Activated T-cell treated with anti-CD3 and anti-CD28 coated beads, Interleukin-2, amount 50 U/mL, for 1 hour (primary cell): ENCODE results near the gene TEDC2.
A peak's percentile ranks its signal among the peaks of the same experiment; 100 is the strongest.

Experiments used
- DNase-seq: peaks from one replicate; pipeline ENCODE4 v3.0.0-alpha.2; 2020

Gene TEDC2

GRCh38 chr16:2466667-2467527 lies 7.0 kb downstream of the TEDC2 start:
- DNase-seq = no peak

DNA sequence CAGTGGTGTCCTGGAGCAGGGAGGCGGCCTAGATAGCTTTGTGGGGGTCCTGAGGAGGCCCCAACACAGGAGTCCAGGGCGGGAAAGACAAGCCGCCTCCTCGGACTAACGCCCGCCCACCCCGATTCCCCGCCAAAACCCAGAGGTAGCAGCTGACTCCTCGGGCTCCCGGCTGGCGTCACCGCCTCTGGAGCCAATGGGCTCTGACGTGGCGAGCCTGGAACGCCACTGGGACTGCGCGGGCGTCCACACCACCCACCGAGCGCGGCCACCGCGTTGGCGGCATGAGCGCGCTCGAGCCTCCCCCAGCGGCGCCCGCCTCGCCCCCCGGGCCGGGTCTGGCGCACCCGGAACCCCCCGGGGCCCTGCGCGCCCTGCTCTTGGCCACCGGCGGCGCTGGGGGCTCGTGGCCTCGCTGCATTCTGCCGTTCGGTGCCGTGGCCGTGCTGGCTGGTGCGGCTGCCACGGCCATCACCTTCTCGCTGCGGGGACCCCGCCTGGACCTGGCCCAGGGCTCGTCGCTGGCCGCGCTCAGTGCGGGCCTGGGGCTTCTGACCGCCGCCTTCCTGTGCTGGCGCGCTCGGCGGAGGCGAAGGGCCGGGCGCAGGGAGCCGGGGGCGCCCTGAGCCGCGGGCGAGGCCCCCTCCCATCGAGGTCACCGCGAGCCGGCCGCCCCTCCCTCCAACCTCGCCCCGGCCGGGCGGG lies 7.8 kb downstream of the TEDC2 start:
- no peak for DNase-seq

DNA sequence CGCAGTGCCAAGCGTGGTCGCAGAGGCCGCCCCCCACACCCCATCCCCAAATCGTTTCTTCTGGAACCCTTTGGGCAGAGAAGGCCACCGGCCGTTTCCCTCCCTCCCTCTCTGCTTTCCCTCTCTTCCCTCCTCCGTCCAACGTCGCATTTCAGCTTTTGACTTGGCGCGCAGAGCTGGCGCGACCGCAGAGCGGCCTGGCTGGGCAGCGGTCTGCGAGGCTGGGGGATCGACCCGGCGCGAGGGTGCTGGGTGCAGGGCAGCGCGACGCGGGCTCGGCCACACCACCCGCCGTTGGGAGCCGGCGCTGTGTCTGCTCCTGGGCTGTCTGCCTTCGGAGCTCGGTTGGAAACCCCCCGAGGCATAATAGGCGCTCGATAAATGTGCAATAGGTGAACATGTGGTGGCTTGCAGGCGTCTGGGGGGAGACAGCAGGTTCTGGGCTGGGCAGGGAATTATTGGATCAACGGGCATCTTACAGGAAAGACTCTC lies 8.4 kb downstream of the TEDC2 start:
- no peak for DNase-seq

GRCh38 chr16:2468725-2469398 lies 9.0 kb downstream of the TEDC2 start:
- no peak for DNase-seq

DNA sequence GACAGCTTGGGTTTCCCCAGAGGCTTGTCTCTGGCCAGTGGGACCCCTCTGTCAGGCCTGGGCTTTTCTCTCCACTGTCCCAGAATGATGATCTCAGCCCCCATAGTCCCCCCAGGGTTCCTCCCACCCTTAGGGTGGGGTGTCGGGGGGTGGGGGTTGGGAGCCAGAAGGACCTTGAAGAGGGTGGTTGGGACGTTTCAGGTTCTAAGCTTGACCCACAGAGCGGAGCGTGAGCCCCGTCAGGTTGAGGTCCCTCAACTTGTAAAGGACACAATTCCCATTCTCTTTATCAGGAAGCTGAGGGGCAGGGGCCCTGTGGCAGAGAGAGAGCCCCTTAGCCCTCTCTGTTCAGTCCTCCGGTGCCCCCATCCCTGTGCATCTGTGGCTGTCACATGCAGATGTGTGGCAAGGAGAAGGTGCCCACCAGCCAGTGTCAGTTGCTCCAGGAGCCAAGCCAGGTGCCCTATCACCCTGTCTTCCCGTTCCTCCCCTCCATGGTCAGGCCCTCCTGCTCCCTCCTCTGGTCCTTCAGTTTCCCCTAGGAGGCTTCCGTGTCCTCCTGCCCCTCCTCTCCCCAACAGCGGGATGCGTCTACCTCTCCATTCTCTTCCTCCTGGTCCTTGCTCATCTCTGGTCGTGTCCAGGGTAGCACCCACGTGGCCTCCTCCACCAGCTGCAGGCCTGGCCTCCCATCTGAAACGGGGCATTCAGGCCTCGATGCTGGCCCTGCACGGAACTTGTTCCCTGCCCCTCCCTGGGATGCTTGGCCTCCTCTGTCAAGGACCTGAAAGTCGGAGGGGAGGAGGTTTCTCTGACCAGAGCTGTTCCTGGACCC lies 9.7 kb downstream of the TEDC2 start:
- no peak for DNase-seq

DNA sequence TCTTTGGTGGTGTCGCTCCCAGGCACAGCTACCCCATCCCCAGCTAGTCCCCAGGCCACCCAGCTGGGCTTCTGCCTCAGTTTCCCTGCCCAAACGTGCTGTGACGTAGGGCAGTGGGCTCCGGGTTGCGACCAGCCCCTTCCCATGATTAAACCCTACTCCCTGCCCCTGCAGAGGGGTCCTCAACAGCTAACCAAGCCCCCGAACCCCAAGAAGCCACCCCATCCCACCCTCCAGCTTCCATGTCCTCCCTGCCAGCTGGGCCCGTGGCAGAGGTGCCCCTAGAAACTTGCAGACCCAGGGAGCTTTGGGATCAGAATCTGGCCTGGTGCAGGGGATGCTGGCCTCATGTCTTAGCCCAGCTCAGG lies 10.3 kb downstream of the TEDC2 start:
- DNase-seq = no peak

GRCh38 chr16:2470603-2471015 lies 10.7 kb downstream of the TEDC2 start:
- no peak for DNase-seq

GRCh38 chr16:2471016-2471652 lies 11.2 kb downstream of the TEDC2 start, which contains the start of gene NTN3:
NTN3 (plus strand) TSS chr16:2471297; CDS start chr16:2471702, 405 bp downstream.
- DNase-seq = no peak

- no peak for DNase-seq
Observed at GRCh38 chr16:2471653-2472487, 12.0 kb downstream of the TEDC2 start.

DNA sequence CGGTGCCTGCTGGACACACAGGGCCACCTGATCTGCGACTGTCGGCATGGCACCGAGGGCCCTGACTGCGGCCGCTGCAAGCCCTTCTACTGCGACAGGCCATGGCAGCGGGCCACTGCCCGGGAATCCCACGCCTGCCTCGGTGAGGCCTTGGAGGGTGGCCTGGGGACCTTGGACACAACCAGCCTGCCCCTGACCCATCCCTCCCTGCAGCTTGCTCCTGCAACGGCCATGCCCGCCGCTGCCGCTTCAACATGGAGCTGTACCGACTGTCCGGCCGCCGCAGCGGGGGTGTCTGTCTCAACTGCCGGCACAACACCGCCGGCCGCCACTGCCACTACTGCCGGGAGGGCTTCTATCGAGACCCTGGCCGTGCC lies 12.6 kb downstream of the TEDC2 start:
- no peak for DNase-seq

DNA sequence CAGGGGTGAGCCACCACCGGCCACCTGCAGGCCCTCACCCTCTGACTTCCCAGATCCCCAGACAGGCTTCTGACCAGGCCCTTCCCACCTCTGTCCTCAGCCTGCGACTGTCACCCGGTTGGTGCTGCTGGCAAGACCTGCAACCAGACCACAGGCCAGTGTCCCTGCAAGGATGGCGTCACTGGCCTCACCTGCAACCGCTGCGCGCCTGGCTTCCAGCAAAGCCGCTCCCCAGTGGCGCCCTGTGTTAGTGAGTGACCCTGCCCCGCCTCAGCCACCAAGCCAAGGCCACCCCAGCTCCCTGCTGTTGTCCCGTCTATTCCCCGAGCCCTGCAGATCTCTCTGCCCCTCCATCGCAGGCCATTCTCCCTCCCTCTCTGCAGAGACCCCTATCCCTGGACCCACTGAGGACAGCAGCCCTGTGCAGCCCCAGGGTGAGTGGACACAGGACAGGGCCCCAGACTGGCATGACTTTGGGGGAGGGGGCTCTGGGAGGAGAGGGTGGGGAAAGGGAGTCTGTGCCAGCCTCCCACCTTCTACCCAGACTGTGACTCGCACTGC lies 13.1 kb downstream of the TEDC2 start:
- DNase-seq = no peak

GRCh38 chr16:2473446-2473926 lies 13.6 kb downstream of the TEDC2 start:
- no peak for DNase-seq

DNA sequence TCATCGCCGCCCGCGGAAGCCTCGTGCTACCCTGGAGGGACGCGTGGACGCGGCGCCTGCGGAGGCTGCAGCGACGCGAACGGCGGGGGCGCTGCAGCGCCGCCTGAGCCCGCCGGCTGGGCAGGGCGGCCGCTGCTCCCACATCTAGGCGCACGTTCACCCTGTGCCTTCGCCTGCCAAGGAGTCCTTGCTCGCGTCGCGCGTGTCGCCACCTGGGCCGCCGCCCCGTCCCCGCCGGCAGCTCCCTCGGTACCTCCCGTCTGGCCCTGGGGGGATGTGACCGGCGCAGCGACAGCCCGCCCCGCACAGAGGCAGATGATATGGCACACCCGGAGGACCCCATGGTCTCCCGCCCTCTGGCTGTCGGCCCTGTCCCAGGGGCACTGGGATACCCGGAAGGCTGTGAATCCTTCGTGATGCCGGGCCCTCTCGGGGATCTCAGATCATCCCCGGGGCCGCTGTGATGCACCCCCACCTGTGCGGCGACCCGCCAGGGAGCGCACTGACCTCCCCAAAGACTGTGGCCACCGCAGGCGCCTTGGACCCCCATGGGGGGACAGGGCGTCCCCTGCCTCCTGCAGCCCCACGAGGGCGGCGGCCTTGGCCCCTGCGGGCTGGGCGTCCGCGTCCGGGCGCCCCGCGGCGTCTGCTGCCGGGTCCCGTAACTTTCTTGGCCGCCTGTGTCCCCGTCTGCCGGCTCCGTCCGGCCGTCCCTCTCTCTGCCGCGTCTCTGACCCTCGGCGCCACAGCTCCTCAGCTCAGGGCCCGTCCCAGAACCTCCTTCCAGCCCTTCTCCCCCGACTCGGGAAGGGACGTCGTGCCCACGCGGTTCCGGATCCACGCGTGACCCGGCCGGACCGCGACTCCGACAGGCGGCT lies 14.3 kb downstream of the TEDC2 start:
- peak; percentile 76 for DNase-seq

GRCh38 chr16:2474877-2475412 lies 15.0 kb downstream of the TEDC2 start, which contains the start of gene TBC1D24:
TBC1D24 (plus strand) TSS chr16:2475127; CDS start chr16:2496149, 21,022 bp downstream.
- DNase-seq = peak; percentile 79

- DNase-seq = peak; percentile 63
Observed at GRCh38 chr16:2475413-2476344, 15.8 kb downstream of the TEDC2 start.

DNA sequence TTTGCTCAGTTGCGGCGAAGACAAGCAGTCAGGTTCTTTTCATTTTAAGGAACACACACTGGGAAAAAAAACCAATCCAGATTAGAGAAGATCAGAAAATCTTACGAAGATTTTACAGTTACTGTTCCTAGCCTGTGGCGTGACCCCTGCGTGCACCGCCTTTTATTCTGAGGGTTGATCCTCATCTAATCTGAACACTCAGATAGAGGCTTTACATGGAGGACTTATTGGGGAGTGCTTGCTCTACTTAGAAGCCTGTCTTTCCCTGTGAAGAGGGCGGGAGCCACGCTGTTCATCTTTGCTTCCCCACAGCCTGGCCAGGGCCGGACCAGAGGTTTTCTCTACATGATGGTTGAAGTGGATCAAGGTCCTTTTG lies 16.4 kb downstream of the TEDC2 start:
- DNase-seq = no peak

DNA sequence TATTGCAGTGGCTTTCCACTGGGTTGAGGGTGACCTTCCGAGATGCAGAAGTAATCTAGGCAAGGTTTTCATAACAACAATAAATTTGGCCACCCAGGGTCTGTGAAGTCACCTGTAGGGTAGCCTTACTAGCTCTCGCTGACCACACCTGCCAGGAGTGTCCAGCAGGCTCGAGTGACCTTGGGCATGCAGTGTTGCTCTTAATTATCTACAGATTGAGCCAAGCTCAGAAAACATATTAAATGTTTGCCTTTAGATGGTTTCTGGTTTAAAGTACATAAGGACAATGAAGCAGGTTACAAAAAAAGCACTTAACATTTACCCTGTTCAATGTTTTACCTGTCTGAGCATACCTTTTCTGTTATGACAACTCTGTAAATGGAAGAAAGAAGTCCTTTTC lies 16.8 kb downstream of the TEDC2 start:
- DNase-seq = no peak

DNA sequence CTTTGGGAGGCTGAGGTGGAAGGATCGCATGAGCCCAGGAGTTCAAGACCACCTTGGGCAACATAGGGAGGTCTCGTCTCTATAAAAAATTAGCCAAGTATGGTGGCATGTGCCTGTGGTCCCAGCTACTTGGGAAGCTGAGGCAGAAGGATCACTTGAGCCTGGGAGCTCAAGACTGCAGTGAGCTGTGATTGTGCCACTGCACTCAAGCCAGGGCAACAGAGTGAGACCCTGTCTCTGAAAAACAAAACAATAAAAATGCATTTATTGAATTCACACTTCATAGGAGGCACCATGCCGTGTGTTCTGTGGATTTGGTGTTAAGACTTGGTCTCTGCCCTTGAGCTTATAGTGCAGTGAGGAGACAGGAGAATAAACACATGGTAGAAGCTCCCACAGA lies 17.4 kb downstream of the TEDC2 start:
- no peak for DNase-seq
